Measurements from ENCODE around the gene DNAJC13. TPM values are rescaled to one million over a fixed set of nuclear protein-coding genes. Genes with fewer than 3 reads are reported as not detected.

DNAJC13 gene
- polyA plus RNA-seq, 3 donors = 18.7 to 32.3 (median 20.8) TPM

DNA sequence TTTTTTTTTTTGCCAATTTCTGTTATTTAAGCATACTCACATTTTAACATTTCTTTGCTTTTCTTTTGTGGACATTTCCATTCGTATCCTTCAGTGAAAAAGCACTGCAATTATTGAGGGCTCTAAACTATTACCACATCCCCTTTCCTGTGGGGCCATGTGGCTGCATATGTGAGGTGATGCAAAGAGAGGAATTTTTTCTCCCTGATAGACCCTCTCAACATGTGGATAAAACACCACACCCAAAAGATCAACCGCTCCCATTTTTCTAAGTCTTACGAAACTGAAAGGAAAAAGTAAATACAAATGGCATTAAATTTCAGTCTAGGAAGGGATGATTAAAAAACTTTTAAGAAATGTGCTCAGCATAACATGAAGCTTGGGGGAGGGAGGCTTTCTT is 68.8 kb downstream of the DNAJC13 start:
- no peaks in the 10 kb centered on the region for H4K20me1 ChIP-seq (ENCODE audit: insufficient read depth, low read length)
- no peaks in the 10 kb centered on the region for H3K9me3 ChIP-seq (replicated peaks in 1 of 2; ENCODE audit: control insufficient read depth in 1 of 2, insufficient read depth in 1 of 2, low read length in 2 of 2)
- Mint-ChIP-seq H3K4me1 (no peaks in the 10 kb centered on the region), H3K9me3 (no peaks in the 10 kb centered on the region), H3K27ac (peak overlapping the region in 2 of 7 donors; percentile 37 to 64), H3K36me3 (peaks cover 68 to 75% of the 10 kb centered on the region in 2 donors), H3K4me3 (no peak overlapping the region), H3K27me3 (ENCODE audit: low read depth in 3 of 3) (no peaks in the 10 kb centered on the region)
- no peaks in the 10 kb centered on the region for H3K27me3 ChIP-seq (ENCODE audit: control insufficient read depth in 2 of 2, insufficient read depth in 2 of 2, low read length in 2 of 2)
- TF ChIP-seq, protein P1, sequence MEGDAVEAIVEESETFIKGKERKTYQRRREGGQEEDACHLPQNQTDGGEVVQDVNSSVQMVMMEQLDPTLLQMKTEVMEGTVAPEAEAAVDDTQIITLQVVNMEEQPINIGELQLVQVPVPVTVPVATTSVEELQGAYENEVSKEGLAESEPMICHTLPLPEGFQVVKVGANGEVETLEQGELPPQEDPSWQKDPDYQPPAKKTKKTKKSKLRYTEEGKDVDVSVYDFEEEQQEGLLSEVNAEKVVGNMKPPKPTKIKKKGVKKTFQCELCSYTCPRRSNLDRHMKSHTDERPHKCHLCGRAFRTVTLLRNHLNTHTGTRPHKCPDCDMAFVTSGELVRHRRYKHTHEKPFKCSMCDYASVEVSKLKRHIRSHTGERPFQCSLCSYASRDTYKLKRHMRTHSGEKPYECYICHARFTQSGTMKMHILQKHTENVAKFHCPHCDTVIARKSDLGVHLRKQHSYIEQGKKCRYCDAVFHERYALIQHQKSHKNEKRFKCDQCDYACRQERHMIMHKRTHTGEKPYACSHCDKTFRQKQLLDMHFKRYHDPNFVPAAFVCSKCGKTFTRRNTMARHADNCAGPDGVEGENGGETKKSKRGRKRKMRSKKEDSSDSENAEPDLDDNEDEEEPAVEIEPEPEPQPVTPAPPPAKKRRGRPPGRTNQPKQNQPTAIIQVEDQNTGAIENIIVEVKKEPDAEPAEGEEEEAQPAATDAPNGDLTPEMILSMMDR (IDR thresholded peaks at IDR 0.05) = no peak
- DNase-seq = no peak
- no peaks in the 10 kb centered on the region for H3K4me1 ChIP-seq (ENCODE audit: control insufficient read depth in 1 of 2, insufficient read depth in 2 of 2, low read length in 2 of 2)
- no CpG with 5 or more reads among the region's 3 CpGs for WGBS (ENCODE audit: insufficient coverage)
- intact Hi-C loops (cut with micrococcal nuclease) = no loop called here
- H3K4me3 ChIP-seq (replicated peaks in 1 of 3; ENCODE audit: low read depth in 2 of 3, low read length in 3 of 3) = no peak overlapping the region
- H3K4me2 ChIP-seq (replicated peaks; ENCODE audit: extremely low read depth, low read length, poor library complexity, severe bottlenecking) = no peak overlapping the region
- peak overlapping the region in 1 of 2 donors; percentile 15 for H3K27ac ChIP-seq (ENCODE audit: low read depth in 1 of 2, low read length in 2 of 2)
- no peaks in the 10 kb centered on the region for H3K79me2 ChIP-seq (ENCODE audit: insufficient read depth, low read length)
- peaks cover 92 to 99% of the 10 kb centered on the region in 2 donors for H3K36me3 ChIP-seq (replicated peaks in 1 of 2; ENCODE audit: control insufficient read depth in 1 of 2, insufficient read depth in 2 of 2, low read length in 2 of 2)
- H3K9ac ChIP-seq (ENCODE audit: insufficient read depth, low read length, poor library complexity, severe bottlenecking) = no peak overlapping the region
- H2AFZ ChIP-seq (ENCODE audit: insufficient read depth, low read depth, low read length, poor library complexity, severe bottlenecking) = no peak overlapping the region

DNA sequence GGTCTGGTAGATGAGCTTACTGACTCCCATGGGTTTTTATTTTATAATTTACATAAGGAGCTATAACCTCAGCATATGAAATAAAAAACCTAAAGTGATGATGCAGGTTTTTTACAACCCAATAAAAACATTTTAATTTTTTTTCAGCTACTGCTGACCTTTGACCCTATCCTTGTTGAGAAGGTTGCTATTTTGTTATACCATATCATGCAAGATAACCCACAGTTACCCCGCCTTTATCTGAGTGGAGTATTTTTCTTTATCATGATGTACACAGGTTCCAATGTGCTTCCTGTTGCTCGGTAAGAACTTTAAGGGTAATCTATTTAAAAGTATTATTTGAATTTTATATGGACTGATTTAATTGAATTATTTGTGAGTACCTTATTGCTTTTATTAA is 70.8 kb downstream of the DNAJC13 start:
- Histone ChIP-seq H3K4me2 (replicated peaks; ENCODE audit: extremely low read depth, low read length, poor library complexity, severe bottlenecking) (no peak overlapping the region), H2AFZ (ENCODE audit: insufficient read depth, low read depth, low read length, poor library complexity, severe bottlenecking) (no peak overlapping the region), H3K4me1 (ENCODE audit: control insufficient read depth in 1 of 2, insufficient read depth in 2 of 2, low read length in 2 of 2) (no peaks in the 10 kb centered on the region), H4K20me1 (ENCODE audit: insufficient read depth, low read length) (no peaks in the 10 kb centered on the region), H3K9ac (ENCODE audit: insufficient read depth, low read length, poor library complexity, severe bottlenecking) (no peak overlapping the region), H3K79me2 (ENCODE audit: insufficient read depth, low read length) (no peaks in the 10 kb centered on the region), H3K36me3 (replicated peaks in 1 of 2; ENCODE audit: control insufficient read depth in 1 of 2, insufficient read depth in 2 of 2, low read length in 2 of 2) (peaks cover 92 to 99% of the 10 kb centered on the region in 2 donors), H3K27me3 (ENCODE audit: control insufficient read depth in 2 of 2, insufficient read depth in 2 of 2, low read length in 2 of 2) (no peaks in the 10 kb centered on the region), H3K4me3 (replicated peaks in 1 of 3; ENCODE audit: low read depth in 2 of 3, low read length in 3 of 3) (no peak overlapping the region), H3K9me3 (replicated peaks in 1 of 2; ENCODE audit: control insufficient read depth in 1 of 2, insufficient read depth in 1 of 2, low read length in 2 of 2) (no peaks in the 10 kb centered on the region), H3K27ac (ENCODE audit: low read depth in 1 of 2, low read length in 2 of 2) (no peak overlapping the region)
- no CpG with 5 or more reads among the region's 2 CpGs for WGBS (ENCODE audit: insufficient coverage)
- Mint-ChIP-seq H3K4me3 (no peak overlapping the region), H3K4me1 (no peaks in the 10 kb centered on the region), H3K9me3 (no peaks in the 10 kb centered on the region), H3K27ac (no peak overlapping the region), H3K27me3 (ENCODE audit: low read depth in 3 of 3) (no peaks in the 10 kb centered on the region), H3K36me3 (peaks cover 64 to 78% of the 10 kb centered on the region in 2 donors)
- TF ChIP-seq, protein P1 (IDR thresholded peaks at IDR 0.05) = no peak
- intact Hi-C loops (cut with micrococcal nuclease) = no loop called here
- no peak for DNase-seq
